ENCODE measurements around the gene PLA2G2D.
"Not testable (repeated sequence)": the region's sequence is repeated elsewhere in the genome, so short reads cannot be mapped to it uniquely, and the experiment has no call there.

The PLA2G2D gene

DNA sequence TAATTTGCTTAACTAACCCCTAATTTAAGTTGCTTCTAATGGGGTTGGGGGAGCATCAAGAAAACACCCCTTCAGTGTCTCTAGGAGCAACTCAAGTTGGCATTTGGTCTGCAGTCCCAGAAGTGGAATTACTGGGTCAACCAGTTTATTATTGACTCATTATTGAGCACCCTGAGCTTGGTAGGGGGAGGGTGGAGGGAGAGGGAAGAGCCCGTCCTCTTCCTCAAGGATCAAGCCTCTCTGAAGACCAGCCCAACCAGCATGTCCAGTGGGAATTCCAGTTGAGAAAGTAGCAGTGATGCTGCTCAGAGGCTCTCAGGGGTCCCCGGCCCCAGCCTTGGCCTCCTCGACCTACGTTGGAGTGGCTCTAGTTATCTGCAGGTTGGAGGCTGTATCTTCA is 17.7 kb upstream of the PLA2G2D start:
- TF ChIP-seq Cebpa-rat (IDR thresholded peaks at IDR 0.05), result no peak
- H3K36me3 ChIP-seq, result no peaks in the 10 kb centered on the region
- H3K4me2 ChIP-seq, result no peak overlapping the region
- H3K9ac ChIP-seq, result no peak overlapping the region
- peaks cover 16% of the 10 kb centered on the region for H3K4me1 ChIP-seq
- no peaks in the 10 kb centered on the region for H4K20me1 ChIP-seq
- H3K27ac ChIP-seq, result no peak overlapping the region
- H3K27me3 ChIP-seq, result no peaks in the 10 kb centered on the region
- no peak overlapping the region for H3K4me3 ChIP-seq
- no peaks in the 10 kb centered on the region for H3K9me3 ChIP-seq

DNA sequence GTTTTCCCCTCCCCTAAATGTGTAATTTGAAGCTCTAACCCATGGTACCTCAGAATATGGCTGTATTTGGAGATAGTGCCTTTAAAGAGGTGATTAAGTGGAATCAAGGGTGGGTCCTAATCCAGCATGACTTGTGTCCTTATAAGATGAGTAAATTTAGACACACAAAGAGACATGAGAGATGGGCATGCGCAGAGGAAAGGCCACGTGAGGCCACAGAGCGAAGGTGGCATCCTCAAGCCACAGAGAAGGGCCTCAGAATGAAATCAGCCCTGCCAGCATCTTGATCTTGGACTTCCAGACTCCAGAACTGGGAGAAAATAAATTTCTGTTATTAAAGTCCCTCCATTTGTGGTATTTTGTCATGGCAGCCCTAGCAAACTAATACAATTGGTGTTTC is 16.9 kb upstream of the PLA2G2D start:
- no peaks in the 10 kb centered on the region for H3K9me3 ChIP-seq
- no peaks in the 10 kb centered on the region for H3K27me3 ChIP-seq
- TF ChIP-seq Cebpa-rat (IDR thresholded peaks at IDR 0.05), result no peak
- no peak overlapping the region for H3K9ac ChIP-seq
- no peak overlapping the region for H3K4me3 ChIP-seq
- H3K36me3 ChIP-seq, result no peaks in the 10 kb centered on the region
- H3K27ac ChIP-seq, result no peak overlapping the region
- H3K4me1 ChIP-seq, result peaks cover 19% of the 10 kb centered on the region
- no peak overlapping the region for H3K4me2 ChIP-seq
- H4K20me1 ChIP-seq, result no peaks in the 10 kb centered on the region

DNA sequence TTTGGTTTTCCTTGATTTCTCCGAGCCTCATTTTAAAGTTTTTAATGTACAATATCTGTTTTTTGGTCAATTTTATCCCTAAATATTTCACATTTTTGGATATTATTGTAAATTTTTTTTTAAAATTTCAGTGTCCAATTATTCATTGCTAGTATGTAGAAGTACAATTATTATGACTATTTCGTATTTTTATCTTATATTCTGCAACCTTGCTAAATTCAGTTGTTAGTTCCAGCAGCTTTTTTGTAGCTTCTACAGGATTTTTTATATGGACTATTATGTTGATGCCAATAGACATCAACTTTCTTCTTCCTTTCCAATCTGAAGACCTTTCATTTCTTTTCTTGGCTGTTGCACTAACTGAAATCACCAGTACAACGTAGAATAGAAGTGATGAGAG is 15.7 kb upstream of the PLA2G2D start:
- Histone ChIP-seq H4K20me1 (no peaks in the 10 kb centered on the region), H3K27me3 (no peaks in the 10 kb centered on the region), H3K4me3 (no peak overlapping the region), H3K27ac (no peak overlapping the region), H3K9me3 (0 out of 2 replicates have a peak, but pooled peaks cover under 1% of the 10 kb centered on the region), H3K4me1 (peaks cover 16% of the 10 kb centered on the region), H3K9ac (no peak overlapping the region), H3K4me2 (no peak overlapping the region), H3K36me3 (no peaks in the 10 kb centered on the region)
- no peak for TF ChIP-seq Cebpa-rat (IDR thresholded peaks at IDR 0.05)

DNA sequence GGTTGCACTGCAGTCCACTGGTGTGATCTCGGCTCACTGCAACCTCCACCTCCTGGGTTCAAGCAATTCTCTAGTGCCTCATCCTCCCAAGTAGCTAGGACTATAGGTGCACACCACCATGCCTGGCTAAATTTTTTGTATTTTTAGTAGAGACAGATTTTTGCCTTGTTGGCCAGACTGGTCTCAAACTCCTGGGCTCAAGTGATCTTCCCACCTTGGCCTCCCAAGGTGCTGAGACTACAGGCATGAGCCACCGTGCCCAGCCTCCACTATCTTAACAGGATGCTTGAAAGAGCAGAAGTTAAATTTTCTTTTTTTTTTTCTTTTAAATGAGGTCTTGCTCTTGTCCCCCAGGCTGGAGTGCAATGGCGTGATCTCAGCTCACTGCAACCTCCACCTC is 11.2 kb upstream of the PLA2G2D start:
- not testable (repeated sequence) for H4K20me1 ChIP-seq

DNA sequence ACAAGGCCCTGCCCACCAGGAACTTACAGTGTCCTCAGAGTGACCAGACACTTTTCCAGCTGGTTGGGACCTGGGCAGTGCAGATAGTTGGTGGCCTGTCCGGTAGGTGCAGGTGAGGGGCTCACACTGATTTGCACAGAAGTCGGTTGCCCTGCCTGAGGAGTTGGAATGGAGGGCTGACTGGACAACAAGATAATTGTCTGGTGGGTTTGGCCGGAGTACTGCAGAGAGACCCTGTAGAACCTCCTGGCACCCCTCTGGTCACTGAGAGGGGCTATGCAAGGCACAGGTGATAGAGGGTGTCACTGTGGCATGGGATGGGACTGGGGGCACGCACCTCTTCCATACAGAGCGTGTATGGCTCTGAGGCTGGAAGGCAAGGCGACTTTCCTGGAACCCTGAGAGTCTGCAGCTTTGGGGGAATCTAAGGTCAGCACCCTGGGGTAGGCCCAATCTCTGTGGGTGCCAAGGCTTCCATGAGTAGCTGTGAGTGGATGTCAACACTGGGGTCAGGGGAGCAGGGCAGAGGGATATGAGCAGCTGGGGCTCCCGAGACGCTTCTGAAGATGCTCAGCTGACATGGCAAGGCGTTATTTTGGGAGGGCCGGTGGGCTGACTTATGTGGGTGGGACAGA is 7.6 kb upstream of the PLA2G2D start:
- TF ChIP-seq Cebpa-rat (IDR thresholded peaks at IDR 0.05), result no peak
- Histone ChIP-seq H4K20me1 (no peaks in the 10 kb centered on the region), H3K4me2 (no peak overlapping the region), H3K4me3 (no peak overlapping the region), H3K9ac (no peak overlapping the region), H3K27ac (no peak overlapping the region), H3K9me3 (peaks cover 7% of the 10 kb centered on the region; the same call in 1 of the 2 replicates), H3K4me1 (0 out of 2 replicates have a peak, but pooled peaks cover 6% of the 10 kb centered on the region), H3K27me3 (no peaks in the 10 kb centered on the region), H3K36me3 (no peaks in the 10 kb centered on the region)

More for the DNA sequence above, 11.2 kb upstream of the PLA2G2D start:
- not testable (repeated sequence) for H3K4me3 ChIP-seq, H3K27ac ChIP-seq, H3K36me3 ChIP-seq, H3K27me3 ChIP-seq, H3K9me3 ChIP-seq, H3K9ac ChIP-seq, H3K4me2 ChIP-seq, H3K4me1 ChIP-seq

DNA sequence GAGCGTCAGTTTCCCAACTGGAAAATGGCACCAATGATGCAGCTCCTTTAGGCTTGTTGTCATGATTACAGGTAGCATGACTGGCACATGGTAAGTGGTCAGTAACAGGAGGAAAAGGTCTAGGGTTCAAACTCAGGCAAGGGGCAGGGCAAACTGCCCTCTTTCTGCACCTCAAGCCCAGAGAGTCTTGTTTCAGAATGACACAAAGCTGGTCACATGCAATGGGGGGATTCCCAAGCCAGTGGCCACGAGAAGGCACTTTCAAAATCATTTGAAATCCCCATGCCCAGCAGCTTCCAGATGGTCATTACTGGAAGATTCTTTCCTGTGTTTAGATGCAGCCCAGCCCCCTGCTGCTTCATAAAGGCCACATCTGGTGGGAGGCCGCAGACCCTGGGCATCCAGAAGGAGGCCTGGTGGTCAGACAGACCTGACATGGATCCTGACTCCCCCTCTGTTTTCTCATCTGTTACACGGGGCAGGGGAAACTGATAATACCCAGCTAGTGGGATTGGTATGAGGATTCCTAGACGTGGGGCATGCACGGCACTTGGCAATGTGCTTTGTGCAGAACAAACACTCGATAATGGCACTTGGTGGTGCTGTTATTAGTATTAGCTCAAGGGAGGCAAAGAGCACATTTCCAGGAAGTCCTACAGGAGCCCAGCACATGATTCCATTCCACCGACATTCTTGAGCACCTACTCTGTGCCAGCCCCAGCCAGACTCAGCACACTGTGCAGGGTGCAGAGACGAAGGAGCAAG is 6.9 kb upstream of the PLA2G2D start:
- Histone ChIP-seq H3K36me3 (no peaks in the 10 kb centered on the region), H3K4me1 (0 out of 2 replicates have a peak, but pooled peaks cover 4% of the 10 kb centered on the region), H3K9me3 (peaks cover 7% of the 10 kb centered on the region; the same call in 1 of the 2 replicates), H4K20me1 (no peaks in the 10 kb centered on the region), H3K9ac (no peak overlapping the region), H3K27me3 (no peaks in the 10 kb centered on the region), H3K4me2 (no peak overlapping the region), H3K27ac (no peak overlapping the region), H3K4me3 (no peak overlapping the region)
- no peak for TF ChIP-seq Cebpa-rat (IDR thresholded peaks at IDR 0.05)

DNA sequence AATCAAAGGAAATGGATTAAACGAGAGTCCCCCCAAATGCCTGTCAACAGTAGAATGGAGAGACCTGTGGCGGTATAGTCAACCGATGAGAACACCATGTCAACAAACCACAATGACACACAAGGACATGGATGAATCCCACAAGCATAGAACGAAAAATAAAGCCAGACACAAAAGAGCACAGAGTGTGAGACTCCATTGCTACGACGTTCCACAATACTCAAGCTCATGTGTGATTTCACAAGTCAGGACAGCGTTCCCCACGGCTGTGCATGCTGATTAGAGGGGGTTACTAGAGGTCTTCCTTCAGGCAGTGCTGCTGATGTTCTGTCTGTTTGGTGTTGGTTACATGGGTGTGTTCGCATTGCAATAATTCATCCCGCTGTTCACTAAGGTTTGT is 5.8 kb upstream of the PLA2G2D start:
- TF ChIP-seq Cebpa-rat (IDR thresholded peaks at IDR 0.05), result no peak
- Histone ChIP-seq H3K36me3 (no peaks in the 10 kb centered on the region), H3K27me3 (no peaks in the 10 kb centered on the region), H3K9ac (no peak overlapping the region), H3K27ac (no peak overlapping the region), H4K20me1 (no peaks in the 10 kb centered on the region), H3K9me3 (peaks cover 7% of the 10 kb centered on the region; the same call in 1 of the 2 replicates), H3K4me3 (no peak overlapping the region), H3K4me2 (no peak overlapping the region), H3K4me1 (peaks cover 6% of the 10 kb centered on the region)

DNA sequence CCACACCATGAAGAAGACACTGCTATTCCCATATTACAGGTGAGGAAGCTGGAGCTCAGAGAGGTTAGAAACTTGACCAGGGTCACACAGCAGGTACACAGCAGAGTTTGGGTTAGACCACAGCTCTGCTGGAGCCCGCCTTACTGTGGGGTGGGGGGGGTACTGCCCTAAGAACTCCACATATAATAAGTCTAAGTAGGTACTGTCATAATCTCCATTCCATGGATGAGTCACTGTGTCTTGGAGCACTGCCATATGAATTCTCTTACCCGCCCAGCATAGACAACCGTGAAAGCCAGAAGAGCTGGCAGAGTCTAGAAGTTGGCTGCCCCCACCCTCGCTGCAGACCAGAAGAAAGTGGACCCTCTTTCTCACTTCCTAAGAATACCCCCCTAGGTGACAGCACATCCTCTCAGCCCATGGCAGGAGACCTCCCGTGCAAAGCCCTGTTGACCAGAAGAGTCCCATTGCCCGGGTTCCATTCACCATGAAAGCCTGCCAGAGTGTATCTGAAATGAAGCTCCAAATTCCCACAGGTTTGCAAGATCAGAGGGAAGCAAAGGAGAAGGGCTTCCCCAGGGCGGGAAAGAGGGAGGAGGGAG is 5.2 kb upstream of the PLA2G2D start:
- Histone ChIP-seq H3K27ac (no peak overlapping the region), H3K9ac (no peak overlapping the region), H3K36me3 (no peaks in the 10 kb centered on the region), H3K9me3 (peaks cover 2% of the 10 kb centered on the region; the same call in 1 of the 2 replicates), H3K4me3 (no peak overlapping the region), H4K20me1 (no peaks in the 10 kb centered on the region), H3K4me1 (peaks cover 12% of the 10 kb centered on the region), H3K27me3 (no peaks in the 10 kb centered on the region), H3K4me2 (no peak overlapping the region)
- TF ChIP-seq Cebpa-rat (IDR thresholded peaks at IDR 0.05), result no peak

DNA sequence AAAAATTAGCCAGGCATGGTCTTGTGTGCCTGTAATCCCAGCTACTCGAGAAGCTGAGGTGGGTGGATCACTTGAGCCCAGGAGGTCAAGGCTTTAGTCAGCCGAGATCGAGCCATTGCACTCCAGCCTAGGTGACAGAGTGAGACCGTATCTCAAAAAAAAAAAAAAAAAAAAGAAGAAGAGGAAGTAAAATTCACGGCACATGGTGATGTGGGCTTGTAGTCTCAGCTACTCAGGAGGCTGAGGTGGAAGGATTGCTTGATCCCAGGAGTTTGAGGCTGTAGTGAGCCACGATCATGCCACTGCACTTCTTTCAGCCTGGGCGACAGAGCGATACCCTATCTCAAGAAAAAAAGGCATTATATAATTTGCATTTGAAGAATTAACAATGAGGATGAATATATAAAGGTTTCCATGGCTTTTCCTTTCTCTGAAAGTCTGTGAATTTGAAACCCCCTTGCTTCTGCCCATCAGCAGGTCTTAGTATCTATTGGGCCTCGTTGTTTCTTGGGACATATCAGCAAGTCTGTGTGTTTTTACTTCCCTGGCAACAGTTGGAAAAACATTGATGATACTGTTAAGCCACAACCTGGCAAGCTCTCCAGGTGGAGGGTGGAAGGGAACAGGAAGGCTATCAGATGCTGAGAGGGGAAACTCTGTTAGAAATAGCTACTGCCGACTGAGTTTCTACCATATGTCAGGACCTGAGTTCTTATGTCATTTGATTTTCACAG is 4.6 kb upstream of the PLA2G2D start:
- Histone ChIP-seq H3K9me3 (no peaks in the 10 kb centered on the region), H3K27ac (no peak overlapping the region), H3K4me3 (no peak overlapping the region), H4K20me1 (no peaks in the 10 kb centered on the region), H3K4me1 (peaks cover 19% of the 10 kb centered on the region), H3K27me3 (no peaks in the 10 kb centered on the region), H3K36me3 (no peaks in the 10 kb centered on the region), H3K4me2 (no peak overlapping the region), H3K9ac (no peak overlapping the region)
- no peak for TF ChIP-seq Cebpa-rat (IDR thresholded peaks at IDR 0.05)
